Measurements from ENCODE around the gene TAP2. TPM values are rescaled to one million over a fixed set of nuclear protein-coding genes. Genes with fewer than 3 reads are reported as not detected.

TAP2 gene
- total RNA-seq, 1 experiment from 2014 or later = 59.9 TPM

GRCh38 chr6:32868257-32868788 lies 29.8 kb upstream of the TAP2 start:
- Histone ChIP-seq H3K36me3 (ENCODE audit: control insufficient read depth in 1 of 2, insufficient read depth in 2 of 2, low read length in 2 of 2) (no peaks in the 10 kb centered on the region), H2AFZ (ENCODE audit: low read depth, low read length, poor library complexity, severe bottlenecking) (peak overlapping the region; percentile 68), H3K9me2 (ENCODE audit: insufficient read depth) (0 out of 2 replicates have a peak, but pooled peaks cover 5% of the 10 kb centered on the region), H3K27ac (ENCODE audit: low read depth, low read length) (no peak overlapping the region), H3K4me3 (replicated peaks in 1 of 2; ENCODE audit: low read depth in 1 of 2, low read length in 2 of 2) (no peak overlapping the region), H3K4me1 (ENCODE audit: control insufficient read depth in 1 of 2, insufficient read depth in 2 of 2, low read length in 2 of 2) (peaks cover 0 to 4% of the 10 kb centered on the region in 2 experiments; a peak in 1 of 4 replicates), H3K79me2 (ENCODE audit: insufficient read depth, low read length) (no peaks in the 10 kb centered on the region), H4K20me1 (ENCODE audit: insufficient read depth) (no peaks in the 10 kb centered on the region), H3K4me2 (ENCODE audit: low read length) (peak overlapping the region; percentile 9; the same call in 1 of the 2 replicates), H3K9ac (ENCODE audit: low read length) (no peak overlapping the region), H3K27me3 (ENCODE audit: insufficient read depth, low read length) (no peaks in the 10 kb centered on the region), H3K9me3 (ENCODE audit: control insufficient read depth in 1 of 2, insufficient read depth in 1 of 2, low read depth in 1 of 2, low read length in 2 of 2) (no peaks in the 10 kb centered on the region)
- ChIA-PET POLR2A (interaction anchor here (2.6 to 3.1 kb wide), 2 partner anchors 30 to 103 kb away, joined by 13 to 23 read pairs; partner anchors contain the start of gene TAP2), RAD21 (ENCODE audit: low non-redundant PET in 1 of 2, low total read pairs in 2 of 2, uncharacterized antibody in 2 of 2, unreplicated experiment in 2 of 2) (interaction anchor here (0.6 to 1.9 kb wide), 13 partner anchors 30 to 455 kb away, joined by 3 to 36 read pairs (median 3); partner anchors contain the start of gene TAP2 (in 2 of the 2)), CTCF (interaction anchor here (0.6 to 6.5 kb wide), 49 partner anchors 9 to 717 kb away, joined by 3 to 189 read pairs (median 5); partner anchors contain the start of genes HLA-DMA, HLA-DMB, PRRT1 and PSMB9)
- intact Hi-C loops (cut with micrococcal nuclease) = loop anchor here (1.0 to 5.0 kb wide), 6 partner anchors 30 to 454 kb away; partner anchors contain the start of gene TAP2
- DNase-seq (ENCODE audit: low read depth, low spot score) (peak; percentile 63), ATAC-seq (peak; percentile 88)
- BruUV-seq (replicated peaks) = no TSS peak
- no peak for TF ChIP-seq POLR2AphosphoS5 (IDR thresholded peaks at IDR 0.05; ENCODE audit: low read depth, low read length)
- TF ChIP-seq POLR2A (IDR thresholded peaks at IDR 0.05; ENCODE audit: borderline replicate concordance, extremely low read depth, insufficient read depth, insufficient read length) = no peak
- no peak for TF ChIP-seq CEBPB (IDR thresholded peaks at IDR 0.05; ENCODE audit: low read depth)
- TF ChIP-seq REST (IDR thresholded peaks at IDR 0.05; ENCODE audit: low read depth) = no peak
- 0 out of 2 replicates have a peak, but pooled peaks have one; percentile 17 for TF ChIP-seq EGR1 (IDR thresholded peaks at IDR 0.05; ENCODE audit: low read depth)
- no peak for TF ChIP-seq SIN3A (IDR thresholded peaks at IDR 0.05; ENCODE audit: low read depth)
- TF ChIP-seq TCF7L2 (IDR thresholded peaks at IDR 0.05; ENCODE audit: borderline replicate concordance, extremely low read depth, insufficient read depth, insufficient read length) = no peak
- TF ChIP-seq EZH2phosphoT487 (IDR thresholded peaks at IDR 0.05; ENCODE audit: borderline replicate concordance) = no peak
- TF ChIP-seq CTCF (IDR thresholded peaks at IDR 0.05 in 2 of 3, conservative IDR thresholded peaks at IDR 0.05 in 1 of 3; ENCODE audit: borderline replicate concordance in 1 of 3, insufficient read depth in 1 of 3, low read depth in 2 of 3, low read length in 2 of 3) = peak; percentile 82 to 94 (median 93)
- TF ChIP-seq YY1 (IDR thresholded peaks at IDR 0.05; ENCODE audit: extremely low read depth, insufficient replicate concordance, low read depth, low read length) = no peak
- TF ChIP-seq ZNF274 (IDR thresholded peaks at IDR 0.05; ENCODE audit: low read depth, low read length) = no peak
- TF ChIP-seq ZBTB33 (IDR thresholded peaks at IDR 0.05; ENCODE audit: extremely low read depth, insufficient replicate concordance, low read length) = no peak
- no peak for TF ChIP-seq SP1 (IDR thresholded peaks at IDR 0.05; ENCODE audit: low read depth)
- no peak for TF ChIP-seq JUND (IDR thresholded peaks at IDR 0.05)
- no peak for TF ChIP-seq CBX3 (IDR thresholded peaks at IDR 0.05; ENCODE audit: low read depth)
- no peak for TF ChIP-seq FOSL1 (IDR thresholded peaks at IDR 0.05; ENCODE audit: low read depth)
- peak; percentile 93 for TF ChIP-seq RAD21 (IDR thresholded peaks at IDR 0.05; ENCODE audit: low read depth)
- TF ChIP-seq ATF3 (IDR thresholded peaks at IDR 0.05) = no peak
- TF ChIP-seq ELF1 (IDR thresholded peaks at IDR 0.05; ENCODE audit: borderline replicate concordance, low read depth) = no peak
- TF ChIP-seq SRF (IDR thresholded peaks at IDR 0.05; ENCODE audit: low read depth) = no peak

All from HCT116 (cell line).